Cardiac fibroblast (primary cell): Measurements from ENCODE around the gene FAM162B.
A peak's percentile ranks its signal among the peaks of the same experiment; 100 is the strongest.
"Not testable (repeated sequence)": the region's sequence is repeated elsewhere in the genome, so short reads cannot be mapped to it uniquely, and the experiment has no call there.

Experiments
- DNase-seq, 2 donors: peaks; one replicate each; pipeline versions ENCODE4 v3.0.0 to v3.0.0-alpha.2; 2010; ENCODE audit warnings: low read depth in 2 of 2
- H3K4me3 ChIP-seq, 2 donors: replicated peaks in 1 of 2; 1 replicate in 1 of 2; 2 replicates in 1 of 2; pipeline ENCODE4 v1.5.1; 2011; ENCODE audit warnings: low read depth in 2 of 2, low read length in 2 of 2, mild to moderate bottlenecking in 2 of 2, moderate library complexity in 1 of 2
- CTCF ChIP-seq: IDR thresholded peaks from one replicate; pipeline ENCODE4 v1.5.1; 2011; ENCODE audit warnings: low read depth, mild to moderate bottlenecking, low read length, inconsistent platforms

The FAM162B gene

GRCh38 chr6:116763906-116764628 lies 1.5 kb downstream of the FAM162B start:
- H3K4me3 ChIP-seq: peak overlapping the region in 1 of 2 donors; percentile 69
- peak in 1 of 2 donors; percentile 65 for DNase-seq
- TF ChIP-seq CTCF: no peak

- DNase-seq: no peak
- H3K4me3 ChIP-seq: no peak overlapping the region
- no peak for TF ChIP-seq CTCF
Measured at GRCh38 chr6:116763048-116763447, 2.5 kb downstream of the FAM162B start.

- DNase-seq: no peak
- H3K4me3 ChIP-seq: no peak overlapping the region
- TF ChIP-seq CTCF: no peak
Measured at GRCh38 chr6:116762235-116762634, 3.3 kb downstream of the FAM162B start.

- DNase-seq: peak in 1 of 2 donors; percentile 29
- TF ChIP-seq CTCF: no peak
- no peak overlapping the region for H3K4me3 ChIP-seq
Measured at GRCh38 chr6:116761779-116762178, 3.7 kb downstream of the FAM162B start.

GRCh38 chr6:116745176-116745575 lies 20.3 kb downstream of the FAM162B start:
- no peak overlapping the region for H3K4me3 ChIP-seq

GRCh38 chr6:116741571-116741970 lies 23.9 kb downstream of the FAM162B start:
- no peak overlapping the region for H3K4me3 ChIP-seq
- TF ChIP-seq CTCF: no peak
- DNase-seq: no peak

More at GRCh38 chr6:116745176-116745575, 20.3 kb downstream of the FAM162B start:
- no peak for DNase-seq
- TF ChIP-seq CTCF: no peak

GRCh38 chr6:116740486-116740885 lies 25.0 kb downstream of the FAM162B start:
- not testable (repeated sequence) for DNase-seq, H3K4me3 ChIP-seq
